GM12892 (cell line): ENCODE results near the gene MORC3.
"Not testable (repeated sequence)": the region's sequence is repeated elsewhere in the genome, so short reads cannot be mapped to it uniquely, and the experiment has no call there.

Experiments used
- POLR2A ChIP-seq: IDR thresholded peaks from 2 replicates; pipeline ENCODE4 v1.6.1; 2011; ENCODE audit warnings: low read depth, low read length, control low read depth
- POLR2AphosphoS5 ChIP-seq: IDR thresholded peaks from 2 replicates; pipeline ENCODE4 v1.6.1; 2011; ENCODE audit warnings: low read depth, low read length, control low read depth

DNA sequence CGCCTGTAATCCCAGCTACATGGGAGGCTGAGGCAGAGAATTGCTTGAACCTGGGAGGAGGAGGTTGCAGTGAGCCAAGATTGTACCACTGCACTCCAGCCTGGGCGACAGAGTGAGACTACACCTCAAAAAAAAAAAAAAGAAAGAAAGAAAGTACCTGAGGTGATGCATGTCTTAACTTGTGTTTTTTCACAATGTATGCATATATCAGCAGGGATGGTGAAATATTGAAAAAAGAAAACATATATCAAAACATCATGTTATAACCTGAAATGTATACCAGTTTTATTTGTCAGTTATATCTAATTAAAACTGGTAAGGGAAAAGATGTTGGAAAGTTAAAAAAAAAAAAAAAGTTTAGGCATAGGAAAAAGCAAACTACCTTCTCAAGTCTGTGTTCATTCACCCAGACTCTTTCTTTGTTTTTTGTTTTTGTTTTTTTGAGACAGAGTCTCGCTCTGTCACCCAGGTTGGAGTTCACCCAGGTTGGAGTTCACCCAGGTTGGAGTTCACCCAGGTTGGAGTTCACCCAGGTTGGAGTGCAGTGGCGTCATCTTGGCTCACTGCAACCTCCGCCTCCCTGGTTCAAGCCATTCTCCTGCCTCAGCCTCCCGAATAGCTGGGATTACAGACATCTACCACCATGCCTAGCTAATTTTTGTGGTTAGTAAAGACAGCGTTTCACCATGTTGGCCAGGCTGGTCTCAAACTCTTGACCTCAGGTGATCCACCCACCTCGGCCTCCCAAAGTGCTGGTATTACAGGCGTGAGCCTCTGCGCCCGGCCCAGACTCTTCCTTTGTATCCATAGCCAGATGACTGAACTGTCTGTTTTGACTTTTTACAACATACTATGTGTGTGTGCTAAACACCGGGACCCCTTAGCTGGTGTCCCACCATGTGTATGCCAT, 49.0 kb upstream of the MORC3 start:
- not testable (repeated sequence) for TF ChIP-seq POLR2AphosphoS5, POLR2A
